Stimulated activated effector memory CD8-positive, alpha-beta T cell treated with anti-CD3 and anti-CD28 coated beads, Interleukin-12 subunit alpha, Interleukin-12 subunit beta, amount 100 ng/mL, for 72 hours (primary cell): ENCODE measurements around the gene GREB1.
"Not testable (repeated sequence)": the region's sequence is repeated elsewhere in the genome, so short reads cannot be mapped to it uniquely, and the experiment has no call there.

Experiments used
- ATAC-seq: fragments of 150-1000 bp; cut with Tn5 transposase; 2 replicates; pipeline ENCODE4 v1.10.0; 2021
- DNase-seq, 2 donors: peaks; one replicate each; pipeline ENCODE4 v3.0.0; 2021 to 2022; ENCODE audit warnings: low spot score in 2 of 2
- H3K27ac Mint-ChIP-seq: one replicate; pipeline ENCODE4 v1.8.0; 2022; ENCODE audit warnings: mild to moderate bottlenecking, mixed read lengths
- H3K36me3 Mint-ChIP-seq: one replicate; pipeline ENCODE4 v1.8.0; 2022; ENCODE audit warnings: mild to moderate bottlenecking, mixed read lengths
- H3K4me1 Mint-ChIP-seq: one replicate; pipeline ENCODE4 v1.8.0; 2022; ENCODE audit warnings: mixed read lengths
- H3K4me3 Mint-ChIP-seq: one replicate; pipeline ENCODE4 v1.8.0; 2022; ENCODE audit warnings: mild to moderate bottlenecking, mixed read lengths
- H3K9me3 Mint-ChIP-seq: one replicate; pipeline ENCODE4 v1.8.0; 2022; ENCODE audit warnings: mixed read lengths

Gene GREB1

GRCh38 chr2:11655495-11655894 lies 121.7 kb downstream of the GREB1 start:
- no peaks in the 10 kb centered on the region for H3K36me3 Mint-ChIP-seq
- no peak overlapping the region for H3K27ac Mint-ChIP-seq
- H3K4me1 Mint-ChIP-seq = no peaks in the 10 kb centered on the region
- no peaks in the 10 kb centered on the region for H3K9me3 Mint-ChIP-seq
- H3K4me3 Mint-ChIP-seq = no peak overlapping the region
- ATAC-seq = no peak
- no peak for DNase-seq

- Mint-ChIP-seq H3K36me3 (no peaks in the 10 kb centered on the region), H3K4me1 (no peaks in the 10 kb centered on the region), H3K27ac (no peak overlapping the region), H3K4me3 (no peak overlapping the region), H3K9me3 (no peaks in the 10 kb centered on the region)
- ATAC-seq = no peak
- no peak for DNase-seq
Observed at GRCh38 chr2:11656252-11656651, 122.4 kb downstream of the GREB1 start.

GRCh38 chr2:11656671-11657101 lies 122.8 kb downstream of the GREB1 start:
- Mint-ChIP-seq H3K9me3 (no peaks in the 10 kb centered on the region), H3K36me3 (no peaks in the 10 kb centered on the region), H3K4me1 (no peaks in the 10 kb centered on the region)

GRCh38 chr2:11657195-11657594 lies 123.3 kb downstream of the GREB1 start:
- no peak for ATAC-seq
- no peaks in the 10 kb centered on the region for H3K36me3 Mint-ChIP-seq
- no peak for DNase-seq
- no peak overlapping the region for H3K4me3 Mint-ChIP-seq
- H3K4me1 Mint-ChIP-seq = no peaks in the 10 kb centered on the region
- H3K9me3 Mint-ChIP-seq = peaks cover 3% of the 10 kb centered on the region
- no peak overlapping the region for H3K27ac Mint-ChIP-seq

More at GRCh38 chr2:11656671-11657101, 122.8 kb downstream of the GREB1 start:
- ATAC-seq (no peak), DNase-seq (no peak)
- H3K4me3 Mint-ChIP-seq = no peak overlapping the region
- no peak overlapping the region for H3K27ac Mint-ChIP-seq

GRCh38 chr2:11657646-11658045 lies 123.8 kb downstream of the GREB1 start:
- no peak overlapping the region for H3K4me3 Mint-ChIP-seq
- ATAC-seq (no peak), DNase-seq (no peak)
- no peaks in the 10 kb centered on the region for H3K4me1 Mint-ChIP-seq
- peaks cover 4% of the 10 kb centered on the region for H3K9me3 Mint-ChIP-seq
- no peaks in the 10 kb centered on the region for H3K36me3 Mint-ChIP-seq
- no peak overlapping the region for H3K27ac Mint-ChIP-seq

- Mint-ChIP-seq H3K4me1 (no peaks in the 10 kb centered on the region), H3K9me3 (peaks cover 10% of the 10 kb centered on the region), H3K4me3 (no peak overlapping the region), H3K36me3 (no peaks in the 10 kb centered on the region), H3K27ac (no peak overlapping the region)
- DNase-seq (no peak), ATAC-seq (no peak)
Observed at GRCh38 chr2:11658208-11659114, 124.6 kb downstream of the GREB1 start.

GRCh38 chr2:11659115-11659475 lies 125.2 kb downstream of the GREB1 start:
- no peak overlapping the region for H3K27ac Mint-ChIP-seq
- ATAC-seq = no peak
- DNase-seq = no peak
- H3K9me3 Mint-ChIP-seq = peaks cover 10% of the 10 kb centered on the region
- H3K36me3 Mint-ChIP-seq = no peaks in the 10 kb centered on the region
- H3K4me1 Mint-ChIP-seq = no peaks in the 10 kb centered on the region
- no peak overlapping the region for H3K4me3 Mint-ChIP-seq

- Mint-ChIP-seq H3K9me3 (peaks cover 10% of the 10 kb centered on the region), H3K4me1 (no peaks in the 10 kb centered on the region), H3K36me3 (no peaks in the 10 kb centered on the region), H3K4me3 (no peak overlapping the region), H3K27ac (no peak overlapping the region)
- ATAC-seq (peak; percentile 32), DNase-seq (no peak)
Observed at GRCh38 chr2:11659851-11660250, 126.0 kb downstream of the GREB1 start.

- not testable (repeated sequence) for H3K9me3 Mint-ChIP-seq, ATAC-seq, H3K27ac Mint-ChIP-seq, H3K36me3 Mint-ChIP-seq, DNase-seq, H3K4me1 Mint-ChIP-seq, H3K4me3 Mint-ChIP-seq
Observed at GRCh38 chr2:11660396-11660795, 126.6 kb downstream of the GREB1 start.

GRCh38 chr2:11661891-11662435 lies 128.1 kb downstream of the GREB1 start:
- no peak overlapping the region for H3K27ac Mint-ChIP-seq
- no peak overlapping the region for H3K4me3 Mint-ChIP-seq
- no peaks in the 10 kb centered on the region for H3K4me1 Mint-ChIP-seq
- peaks cover 10% of the 10 kb centered on the region for H3K9me3 Mint-ChIP-seq
- no peaks in the 10 kb centered on the region for H3K36me3 Mint-ChIP-seq
- DNase-seq = no peak
- no peak for ATAC-seq

GRCh38 chr2:11662882-11663281 lies 129.0 kb downstream of the GREB1 start:
- H3K4me3 Mint-ChIP-seq = no peak overlapping the region
- ATAC-seq = no peak
- no peak for DNase-seq
- peaks cover 10% of the 10 kb centered on the region for H3K9me3 Mint-ChIP-seq
- no peak overlapping the region for H3K27ac Mint-ChIP-seq
- H3K4me1 Mint-ChIP-seq = no peaks in the 10 kb centered on the region
- H3K36me3 Mint-ChIP-seq = no peaks in the 10 kb centered on the region

- H3K27ac Mint-ChIP-seq = no peak overlapping the region
- DNase-seq (no peak), ATAC-seq (no peak)
- H3K4me1 Mint-ChIP-seq = peaks cover 1% of the 10 kb centered on the region
- peaks cover 10% of the 10 kb centered on the region for H3K9me3 Mint-ChIP-seq
- H3K36me3 Mint-ChIP-seq = no peaks in the 10 kb centered on the region
- H3K4me3 Mint-ChIP-seq = no peak overlapping the region
Observed at GRCh38 chr2:11663427-11663826, 129.6 kb downstream of the GREB1 start.

- Mint-ChIP-seq H3K27ac (no peak overlapping the region), H3K4me3 (no peak overlapping the region), H3K4me1 (peaks cover 6% of the 10 kb centered on the region), H3K36me3 (no peaks in the 10 kb centered on the region), H3K9me3 (peaks cover 10% of the 10 kb centered on the region)
- no peak for DNase-seq
- no peak for ATAC-seq
Observed at GRCh38 chr2:11665028-11665427, 131.2 kb downstream of the GREB1 start.

- peaks cover 6% of the 10 kb centered on the region for H3K4me1 Mint-ChIP-seq
Observed at GRCh38 chr2:11665510-11666362, 131.9 kb downstream of the GREB1 start.

GRCh38 chr2:11667194-11667593 lies 133.3 kb downstream of the GREB1 start:
- H3K36me3 Mint-ChIP-seq = no peaks in the 10 kb centered on the region
- no peak for DNase-seq
- no peak for ATAC-seq
- peaks cover 6% of the 10 kb centered on the region for H3K4me1 Mint-ChIP-seq
- no peak overlapping the region for H3K4me3 Mint-ChIP-seq
- no peak overlapping the region for H3K27ac Mint-ChIP-seq
- H3K9me3 Mint-ChIP-seq = peaks cover 7% of the 10 kb centered on the region

More at GRCh38 chr2:11665510-11666362, 131.9 kb downstream of the GREB1 start:
- Mint-ChIP-seq H3K36me3 (no peaks in the 10 kb centered on the region), H3K27ac (no peak overlapping the region), H3K9me3 (peaks cover 10% of the 10 kb centered on the region), H3K4me3 (no peak overlapping the region)
- DNase-seq (no peak), ATAC-seq (no peak)
